22Rv1 (cell line): ENCODE results near the gene CFAP61.

ENCODE experiments used
- H3K27ac ChIP-seq: fragments of 450-650 bp; 2 replicates; pipeline ENCODE4 v1.5.1; 2017
- ZFX ChIP-seq: fragments of 450-650 bp; IDR thresholded peaks from 2 replicates; pipeline ENCODE4 v1.6.1; 2017; ENCODE audit warnings: antibody characterized with exemption, borderline replicate concordance
- TF ChIP-seq, protein P1 (sequence below): fragments of 450-650 bp; IDR thresholded peaks from 2 replicates; pipeline ENCODE4 v1.5.1; 2017; ENCODE audit warnings: mild to moderate bottlenecking

Gene CFAP61

DNA sequence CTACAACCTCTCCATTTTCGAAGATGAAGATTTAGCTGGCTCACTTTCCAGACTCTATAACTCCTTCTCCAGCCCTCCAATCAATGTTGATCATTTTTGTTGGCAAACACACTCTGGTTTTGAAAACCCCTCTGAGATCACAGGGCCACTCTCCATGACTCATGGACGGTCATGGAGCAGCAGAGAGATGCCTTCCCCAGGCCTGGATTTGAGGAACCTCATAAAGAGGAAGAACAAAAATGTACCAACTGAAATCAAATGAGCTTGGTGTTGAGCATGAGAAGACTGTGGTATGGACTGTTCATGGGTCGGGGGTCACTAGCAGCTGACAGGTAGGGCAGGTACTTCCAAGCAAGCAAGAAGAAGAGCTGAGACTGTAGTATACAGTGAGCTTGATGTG, 202.8 kb downstream of the CFAP61 start:
- TF ChIP-seq, protein P1, sequence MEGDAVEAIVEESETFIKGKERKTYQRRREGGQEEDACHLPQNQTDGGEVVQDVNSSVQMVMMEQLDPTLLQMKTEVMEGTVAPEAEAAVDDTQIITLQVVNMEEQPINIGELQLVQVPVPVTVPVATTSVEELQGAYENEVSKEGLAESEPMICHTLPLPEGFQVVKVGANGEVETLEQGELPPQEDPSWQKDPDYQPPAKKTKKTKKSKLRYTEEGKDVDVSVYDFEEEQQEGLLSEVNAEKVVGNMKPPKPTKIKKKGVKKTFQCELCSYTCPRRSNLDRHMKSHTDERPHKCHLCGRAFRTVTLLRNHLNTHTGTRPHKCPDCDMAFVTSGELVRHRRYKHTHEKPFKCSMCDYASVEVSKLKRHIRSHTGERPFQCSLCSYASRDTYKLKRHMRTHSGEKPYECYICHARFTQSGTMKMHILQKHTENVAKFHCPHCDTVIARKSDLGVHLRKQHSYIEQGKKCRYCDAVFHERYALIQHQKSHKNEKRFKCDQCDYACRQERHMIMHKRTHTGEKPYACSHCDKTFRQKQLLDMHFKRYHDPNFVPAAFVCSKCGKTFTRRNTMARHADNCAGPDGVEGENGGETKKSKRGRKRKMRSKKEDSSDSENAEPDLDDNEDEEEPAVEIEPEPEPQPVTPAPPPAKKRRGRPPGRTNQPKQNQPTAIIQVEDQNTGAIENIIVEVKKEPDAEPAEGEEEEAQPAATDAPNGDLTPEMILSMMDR: no peak
- TF ChIP-seq ZFX: no peak
- no peak overlapping the region for H3K27ac ChIP-seq

GRCh38 chr20:20259533-20259932, 207.2 kb downstream of the CFAP61 start:
- no peak overlapping the region for H3K27ac ChIP-seq
- TF ChIP-seq, protein P1: no peak
- TF ChIP-seq ZFX: no peak

- no peak overlapping the region for H3K27ac ChIP-seq
- TF ChIP-seq, protein P1: no peak
- no peak for TF ChIP-seq ZFX
These were observed 208.8 kb downstream of the CFAP61 start for GRCh38 chr20:20261159-20261558.

GRCh38 chr20:20265210-20265609, 212.9 kb downstream of the CFAP61 start:
- no peak overlapping the region for H3K27ac ChIP-seq
- TF ChIP-seq, protein P1: no peak
- TF ChIP-seq ZFX: no peak

- H3K27ac ChIP-seq: no peak overlapping the region
- TF ChIP-seq, protein P1: no peak
- no peak for TF ChIP-seq ZFX
These were observed 214.2 kb downstream of the CFAP61 start for GRCh38 chr20:20266552-20266951.

DNA sequence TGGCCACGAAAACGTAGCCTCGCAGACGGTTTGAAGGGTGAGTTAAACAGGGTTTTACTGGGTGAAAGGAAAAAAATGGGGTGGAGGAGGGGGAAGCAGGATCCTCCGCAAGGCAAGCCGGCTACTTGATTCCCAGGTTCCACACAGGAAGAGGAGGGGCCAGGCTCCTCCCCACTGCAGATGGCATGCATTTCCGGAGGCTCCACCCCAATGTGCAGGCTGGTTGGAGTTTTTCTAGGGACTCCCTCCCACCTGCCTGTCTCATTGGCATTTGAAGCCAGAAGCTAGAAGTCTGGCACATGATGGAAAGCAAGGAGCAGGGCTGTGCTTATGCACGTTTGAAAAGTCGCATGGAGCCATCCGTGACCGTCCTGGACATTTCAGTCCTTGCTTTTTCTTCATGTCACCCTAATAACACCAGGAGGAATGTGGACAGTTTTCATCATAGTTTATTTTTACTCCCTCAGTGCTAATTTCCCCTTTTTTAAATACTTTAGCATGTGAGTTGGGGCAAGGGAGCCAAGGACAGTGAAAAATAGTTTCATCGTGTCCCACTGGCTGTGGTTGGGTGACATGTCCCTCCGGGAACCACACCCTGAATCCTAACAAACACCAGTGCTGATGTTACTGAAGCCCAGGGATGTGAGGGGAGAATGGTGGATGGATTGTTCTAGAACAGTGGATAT, 215.5 kb downstream of the CFAP61 start:
- no peak overlapping the region for H3K27ac ChIP-seq
- no peak for TF ChIP-seq ZFX
- TF ChIP-seq, protein P1: no peak

DNA sequence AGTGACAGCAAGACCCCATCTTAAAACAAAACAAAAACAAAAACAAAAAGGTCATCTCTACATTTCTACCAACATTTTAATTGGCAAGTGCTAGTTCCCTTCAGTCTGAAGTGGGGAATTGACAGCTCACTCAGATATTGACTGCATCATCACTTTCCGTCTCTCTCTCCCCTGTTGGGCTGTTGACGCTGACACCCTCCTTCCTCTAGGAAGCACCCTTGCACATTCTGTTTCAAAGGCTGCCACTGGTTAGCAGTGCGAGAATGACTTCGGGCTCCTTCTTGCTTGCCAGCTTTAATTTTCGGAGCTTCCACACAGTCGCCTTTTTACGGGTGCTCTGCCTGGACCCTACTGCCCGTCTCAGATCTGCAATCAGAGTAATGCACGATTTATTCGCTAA, 218.9 kb downstream of the CFAP61 start:
- no peak overlapping the region for H3K27ac ChIP-seq
- TF ChIP-seq, protein P1: no peak
- no peak for TF ChIP-seq ZFX
